IMR-90 (cell line): Measurements from ENCODE around the gene CPEB3. TPM values are rescaled to one million over a fixed set of nuclear protein-coding genes. Genes with fewer than 3 reads are reported as not detected.

Experiments used
- ATAC-seq: fragments of 200-7000 bp; cut with Tn5 transposase; 2 replicates; pipeline ENCODE4 v1.9.1; 2020; ENCODE audit warnings: low read depth, mild to moderate bottlenecking, moderate library complexity
- BruUV-seq: library from RNA; stranded (reverse); fragments of 400-500 nt; replicated peaks from 2 replicates; lab custom pipeline; 2021; lab: Mats Ljungman, UMichigan
- CTCF ChIA-PET: fragments of 300-600 bp; formaldehyde crosslinking; extraction: SDS; loops from one replicate; lab custom pipeline; 2021; ENCODE audit warnings: antibody characterized with exemption; lab: Yijun Ruan, JAX
- POLR2A ChIA-PET: fragments of 300-600 bp; sonication (Branson Sonifier 250); formaldehyde crosslinking; loops from one replicate; lab custom pipeline; 2022; ENCODE audit warnings: antibody characterized with exemption; ENCODE audit not compliant: unreplicated experiment; lab: Charles Lee
- DNase-seq: peaks from one replicate; pipeline ENCODE4 v3.0.0; 2013
- H2AFZ ChIP-seq: replicated peaks from 2 replicates; pipeline ENCODE3; 2013; ENCODE audit warnings: low read length, mild to moderate bottlenecking; ENCODE audit not compliant: poor library complexity
- H2AK5ac ChIP-seq: 2 replicates; pipeline ENCODE4 v1.6.1; 2013; ENCODE audit warnings: low read depth, low read length, inconsistent platforms
- H2AK9ac ChIP-seq: replicated peaks from 2 replicates; pipeline ENCODE3; 2013; ENCODE audit warnings: mild to moderate bottlenecking, low read depth, low read length, moderate library complexity; ENCODE audit not compliant: poor library complexity
- H2BK120ac ChIP-seq: 2 replicates; pipeline ENCODE4 v1.6.1; 2013; ENCODE audit warnings: low read depth, low read length, inconsistent platforms
- H2BK15ac ChIP-seq: 3 replicates; pipeline ENCODE4 v1.6.1; 2013; ENCODE audit warnings: low read depth, low read length, inconsistent platforms
- H2BK20ac ChIP-seq: 2 replicates; pipeline ENCODE4 v1.6.1; 2013; ENCODE audit warnings: low read depth, mild to moderate bottlenecking, inconsistent platforms, low read length, moderate library complexity
- H2BK5ac ChIP-seq: 2 replicates; pipeline ENCODE4 v1.6.1; 2013; ENCODE audit warnings: mild to moderate bottlenecking, low read depth, low read length, inconsistent platforms; ENCODE audit not compliant: poor library complexity, severe bottlenecking
- H3K14ac ChIP-seq: replicated peaks from 2 replicates; pipeline ENCODE4 v1.6.1; 2013; ENCODE audit warnings: low read depth, low read length, inconsistent platforms
- H3K18ac ChIP-seq: 2 replicates; pipeline ENCODE4 v1.6.1; 2013; ENCODE audit warnings: low read depth, low read length, control low read depth
- H3K23ac ChIP-seq: 2 replicates; pipeline ENCODE4 v1.6.1; 2013; ENCODE audit warnings: low read depth, low read length, inconsistent platforms
- H3K27ac ChIP-seq: 2 replicates; pipeline ENCODE4 v1.5.1; 2013; ENCODE audit warnings: mild to moderate bottlenecking, control low read depth, low read length; ENCODE audit not compliant: insufficient read depth
- H3K27me3 ChIP-seq: 2 replicates; pipeline ENCODE4 v1.6.1; 2013; ENCODE audit warnings: low read length; ENCODE audit not compliant: control insufficient read depth, insufficient read depth
- H3K36me3 ChIP-seq: 2 replicates; pipeline ENCODE4 v1.6.1; 2013; ENCODE audit warnings: low read length, mixed read lengths; ENCODE audit not compliant: control insufficient read depth, insufficient read depth
- H3K4ac ChIP-seq: 2 replicates; pipeline ENCODE4 v1.6.1; 2013; ENCODE audit warnings: low read depth, low read length, inconsistent platforms
- H3K4me1 ChIP-seq: 2 replicates; pipeline ENCODE4 v1.6.1; 2013; ENCODE audit warnings: low read length, mixed read lengths; ENCODE audit not compliant: control insufficient read depth, insufficient read depth
- H3K4me2 ChIP-seq: 2 replicates; pipeline ENCODE4 v1.6.1; 2013; ENCODE audit warnings: low read depth, mild to moderate bottlenecking, control low read depth, low read length, moderate library complexity
- H3K4me3 ChIP-seq: 2 replicates; pipeline ENCODE4 v1.5.1; 2013; ENCODE audit warnings: low read depth, mild to moderate bottlenecking, control low read depth, low read length, moderate library complexity; ENCODE audit not compliant: insufficient read depth
- H3K56ac ChIP-seq: 2 replicates; pipeline ENCODE4 v1.6.1; 2013; ENCODE audit warnings: low read length, inconsistent platforms; ENCODE audit not compliant: insufficient read depth; ENCODE audit errors: extremely low read depth
- H3K79me1 ChIP-seq, 2 experiments: 2 replicates each; pipeline ENCODE4 v1.6.1; 2013; ENCODE audit warnings: low read length in 2 of 2, inconsistent platforms in 1 of 2, low read depth in 1 of 2
- H3K9ac ChIP-seq: 2 replicates; pipeline ENCODE4 v1.6.1; 2013; ENCODE audit warnings: low read depth, low read length, control low read depth
- H3K9me1 ChIP-seq: 2 replicates; pipeline ENCODE4 v1.6.1; 2013; ENCODE audit warnings: low read length, inconsistent platforms; ENCODE audit not compliant: insufficient read depth
- H3K9me3 ChIP-seq: 2 replicates; pipeline ENCODE4 v1.6.1; 2013; ENCODE audit warnings: low read length; ENCODE audit not compliant: control insufficient read depth, insufficient read depth
- H4K20me1 ChIP-seq: 2 replicates; pipeline ENCODE4 v1.6.1; 2013; ENCODE audit warnings: low read length, inconsistent platforms; ENCODE audit not compliant: insufficient read depth
- H4K5ac ChIP-seq: 2 replicates; pipeline ENCODE4 v1.6.1; 2013; ENCODE audit warnings: mild to moderate bottlenecking, low read depth, low read length, control low read depth
- H4K8ac ChIP-seq, 2 experiments: 2 replicates each; pipeline ENCODE4 v1.6.1; 2013; ENCODE audit warnings: low read depth in 2 of 2, low read length in 2 of 2, control low read depth in 1 of 2, inconsistent platforms in 1 of 2
- H4K91ac ChIP-seq: 2 replicates; pipeline ENCODE4 v1.6.1; 2013; ENCODE audit warnings: low read depth, low read length, inconsistent platforms; ENCODE audit not compliant: insufficient read depth
- BHLHE40 ChIP-seq: fragments of 150-350 bp; IDR thresholded peaks from 2 replicates; pipeline ENCODE4 v1.6.1; 2016; ENCODE audit warnings: mild to moderate bottlenecking, low read depth, low read length
- CEBPB ChIP-seq: IDR thresholded peaks from 2 replicates; pipeline ENCODE4 v1.6.1; 2012; ENCODE audit warnings: low read depth, low read length, improper control_type of control experiment
- FOS ChIP-seq: fragments of 150-350 bp; IDR thresholded peaks from 2 replicates; pipeline ENCODE4 v1.6.1; 2016; ENCODE audit warnings: low read depth, low read length
- MAFK ChIP-seq: IDR thresholded peaks from 2 replicates; pipeline ENCODE4 v1.6.1; 2012; ENCODE audit warnings: low read depth, low read length, improper control_type of control experiment
- MAZ ChIP-seq: IDR thresholded peaks from 2 replicates; pipeline ENCODE4 v1.6.1; 2012; ENCODE audit warnings: low read depth, mild to moderate bottlenecking, low read length, improper control_type of control experiment, moderate library complexity, borderline replicate concordance
- MXI1 ChIP-seq: IDR thresholded peaks from 2 replicates; pipeline ENCODE4 v1.6.1; 2012; ENCODE audit warnings: low read depth, mild to moderate bottlenecking, low read length, moderate library complexity, borderline replicate concordance
- NFE2L2 ChIP-seq: fragments of 150-350 bp; IDR thresholded peaks from 2 replicates; pipeline ENCODE4 v1.6.1; 2016; ENCODE audit warnings: low read depth, mild to moderate bottlenecking, low read length
- POLR2A ChIP-seq: IDR thresholded peaks from 2 replicates; pipeline ENCODE4 v1.6.1; 2012; ENCODE audit warnings: mild to moderate bottlenecking, low read depth, low read length
- RAD21 ChIP-seq: IDR thresholded peaks from 2 replicates; pipeline ENCODE4 v1.6.1; 2012; ENCODE audit warnings: low read length, improper control_type of control experiment
- RCOR1 ChIP-seq: IDR thresholded peaks from 2 replicates; pipeline ENCODE4 v1.6.1; 2012; ENCODE audit warnings: mild to moderate bottlenecking, low read length, improper control_type of control experiment; ENCODE audit not compliant: insufficient replicate concordance
- SMC3 ChIP-seq: fragments of 150-350 bp; IDR thresholded peaks from 2 replicates; pipeline ENCODE4 v1.6.1; 2016; ENCODE audit warnings: low read depth, mild to moderate bottlenecking, antibody characterized with exemption, low read length, moderate library complexity
- WGBS, 2 experiments: methylation state at CpG; one replicate each; pipeline versions ENCODE4 v1.1.5 to v1.1.7; 2013; ENCODE audit warnings: missing lambda C conversion rate in 2 of 2; ENCODE audit not compliant: insufficient read length in 1 of 2; ENCODE audit errors: extremely low coverage in 2 of 2; 5-methylcytosine and 5-hydroxymethylcytosine counted together
- dilution Hi-C: fragments of 300-500 bp; cut with HindIII; formaldehyde crosslinking; loops from one replicate; pipeline ENCODE4 v1.14.3; 2018; ENCODE audit warnings: low sequenced_read_pairs; ENCODE audit not compliant: unreplicated experiment
- in situ Hi-C: fragments of 300-500 bp; cut with MboI; formaldehyde crosslinking; loops from 3 replicates; pipeline ENCODE4 v1.14.3; 2019; ENCODE audit warnings: low sequenced_read_pairs, inconsistent platforms, mixed read lengths
- intact Hi-C: fragments of 100-400 bp; cut with micrococcal nuclease; formaldehyde crosslinking; loops from 2 replicates; pipeline ENCODE4 v1.10.0; 2022
- polyA plus RNA-seq, 3 experiments: library from polyadenylated mRNA; depleted of rRNA; stranded (reverse); fragments of >200 nt; gene quantifications; 2 replicates each; pipeline ENCODE4 v1.2.3, GENCODE V29; 2012; ENCODE audit warnings: low replicate concordance in 1 of 3
- total RNA-seq: library from RNA; depleted of rRNA; stranded (reverse); fragments of >200 nt; gene quantifications from 2 replicates; pipeline ENCODE4 v1.2.3, GENCODE V29; 2012
- TF ChIP-seq, protein P1 (sequence below): fragments of 150-350 bp; IDR thresholded peaks from 2 replicates; pipeline ENCODE4 v1.6.1; 2016; ENCODE audit warnings: low read depth, mild to moderate bottlenecking, low read length, moderate library complexity, borderline replicate concordance
- TF ChIP-seq, protein P2 (sequence below): conservative IDR thresholded peaks from 2 replicates; pipeline ENCODE4 v1.5.1; 2012; ENCODE audit warnings: mild to moderate bottlenecking, low read depth, low read length, improper control_type of control experiment
- TF ChIP-seq, protein P3 (sequence below): fragments of 150-350 bp; IDR thresholded peaks from 2 replicates; pipeline ENCODE4 v1.6.1; 2017; ENCODE audit warnings: mild to moderate bottlenecking, antibody characterized with exemption, low read length, low read depth

CPEB3 gene
- total and polyA plus RNA-seq, 2 of the 4 experiments (the other 2 are of a cell fraction), result 0.18 to 0.36 TPM

DNA sequence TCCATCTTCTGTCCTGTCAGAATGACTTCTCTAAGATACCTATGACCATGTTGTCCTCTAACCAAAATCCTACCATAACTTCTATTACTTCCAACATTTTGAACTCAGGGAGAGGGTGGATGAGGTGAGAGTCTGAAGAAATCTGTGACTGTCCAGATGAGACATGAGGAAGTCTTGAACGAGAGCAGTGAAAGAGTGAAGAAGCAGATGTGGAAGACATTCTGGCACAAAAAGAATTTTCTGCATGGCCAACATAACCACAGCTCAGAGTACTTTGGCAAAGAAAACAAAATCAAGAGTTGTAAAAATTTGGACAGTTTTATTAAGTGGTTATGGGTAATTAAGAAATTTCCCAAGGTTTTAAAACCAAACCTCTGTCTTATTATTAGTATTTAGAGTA, 141.6 kb downstream of the CPEB3 start:
- Histone ChIP-seq H3K36me3 (no peaks in the 10 kb centered on the region), H3K56ac (no peak overlapping the region), H2BK15ac (no peak overlapping the region), H4K5ac (no peak overlapping the region), H2AK5ac (no peak overlapping the region), H3K79me1 (no peaks in the 10 kb centered on the region), H3K4me3 (no peak overlapping the region), H2BK5ac (no peak overlapping the region), H2AK9ac (no peak overlapping the region), H3K9ac (no peak overlapping the region), H3K4ac (no peak overlapping the region), H3K14ac (no peak overlapping the region), H3K9me3 (no peaks in the 10 kb centered on the region), H3K4me2 (no peak overlapping the region), H3K27me3 (no peaks in the 10 kb centered on the region), H2BK120ac (no peak overlapping the region), H3K18ac (no peak overlapping the region), H4K8ac (no peak overlapping the region), H4K20me1 (no peaks in the 10 kb centered on the region), H4K91ac (no peak overlapping the region), H3K4me1 (no peaks in the 10 kb centered on the region), H3K9me1 (no peaks in the 10 kb centered on the region), H3K27ac (no peak overlapping the region), H2BK20ac (no peak overlapping the region), H2AFZ (no peak overlapping the region), H3K23ac (no peak overlapping the region)
- dilution Hi-C loops, result no loop called here
- intact Hi-C loops, result no loop called here
- TF ChIP-seq, protein P1, sequence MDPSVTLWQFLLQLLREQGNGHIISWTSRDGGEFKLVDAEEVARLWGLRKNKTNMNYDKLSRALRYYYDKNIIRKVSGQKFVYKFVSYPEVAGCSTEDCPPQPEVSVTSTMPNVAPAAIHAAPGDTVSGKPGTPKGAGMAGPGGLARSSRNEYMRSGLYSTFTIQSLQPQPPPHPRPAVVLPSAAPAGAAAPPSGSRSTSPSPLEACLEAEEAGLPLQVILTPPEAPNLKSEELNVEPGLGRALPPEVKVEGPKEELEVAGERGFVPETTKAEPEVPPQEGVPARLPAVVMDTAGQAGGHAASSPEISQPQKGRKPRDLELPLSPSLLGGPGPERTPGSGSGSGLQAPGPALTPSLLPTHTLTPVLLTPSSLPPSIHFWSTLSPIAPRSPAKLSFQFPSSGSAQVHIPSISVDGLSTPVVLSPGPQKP, result no peak
- TF ChIP-seq MAFK, result no peak
- no peak for TF ChIP-seq MAZ
- TF ChIP-seq POLR2A, result no peak
- TF ChIP-seq, protein P2, sequence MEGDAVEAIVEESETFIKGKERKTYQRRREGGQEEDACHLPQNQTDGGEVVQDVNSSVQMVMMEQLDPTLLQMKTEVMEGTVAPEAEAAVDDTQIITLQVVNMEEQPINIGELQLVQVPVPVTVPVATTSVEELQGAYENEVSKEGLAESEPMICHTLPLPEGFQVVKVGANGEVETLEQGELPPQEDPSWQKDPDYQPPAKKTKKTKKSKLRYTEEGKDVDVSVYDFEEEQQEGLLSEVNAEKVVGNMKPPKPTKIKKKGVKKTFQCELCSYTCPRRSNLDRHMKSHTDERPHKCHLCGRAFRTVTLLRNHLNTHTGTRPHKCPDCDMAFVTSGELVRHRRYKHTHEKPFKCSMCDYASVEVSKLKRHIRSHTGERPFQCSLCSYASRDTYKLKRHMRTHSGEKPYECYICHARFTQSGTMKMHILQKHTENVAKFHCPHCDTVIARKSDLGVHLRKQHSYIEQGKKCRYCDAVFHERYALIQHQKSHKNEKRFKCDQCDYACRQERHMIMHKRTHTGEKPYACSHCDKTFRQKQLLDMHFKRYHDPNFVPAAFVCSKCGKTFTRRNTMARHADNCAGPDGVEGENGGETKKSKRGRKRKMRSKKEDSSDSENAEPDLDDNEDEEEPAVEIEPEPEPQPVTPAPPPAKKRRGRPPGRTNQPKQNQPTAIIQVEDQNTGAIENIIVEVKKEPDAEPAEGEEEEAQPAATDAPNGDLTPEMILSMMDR, result no peak
- no peak for TF ChIP-seq CEBPB
- no peak for TF ChIP-seq FOS
- TF ChIP-seq, protein P3, sequence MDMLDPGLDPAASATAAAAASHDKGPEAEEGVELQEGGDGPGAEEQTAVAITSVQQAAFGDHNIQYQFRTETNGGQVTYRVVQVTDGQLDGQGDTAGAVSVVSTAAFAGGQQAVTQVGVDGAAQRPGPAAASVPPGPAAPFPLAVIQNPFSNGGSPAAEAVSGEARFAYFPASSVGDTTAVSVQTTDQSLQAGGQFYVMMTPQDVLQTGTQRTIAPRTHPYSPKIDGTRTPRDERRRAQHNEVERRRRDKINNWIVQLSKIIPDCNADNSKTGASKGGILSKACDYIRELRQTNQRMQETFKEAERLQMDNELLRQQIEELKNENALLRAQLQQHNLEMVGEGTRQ, result no peak
- TF ChIP-seq SMC3, result no peak
- no peak for TF ChIP-seq RCOR1
- no peak for TF ChIP-seq NFE2L2
- TF ChIP-seq MXI1, result no peak
- TF ChIP-seq RAD21, result no peak
- no peak for TF ChIP-seq BHLHE40
- no peak for ATAC-seq
- WGBS, 2 experiments, result no CpG with 5 or more reads among the region's 1 CpG
- POLR2A ChIA-PET, result no interaction called here
- in situ Hi-C loops, result no loop called here
- no peak for DNase-seq
- CTCF ChIA-PET, result interaction anchor here (0.5 kb wide), 1 partner anchor 55 kb away, joined by 4 read pairs; no protein-coding TSS in a partner anchor
- no TSS peak for BruUV-seq
